ENCODE results near the gene RAET1L.

GRCh38 chr6:149990661-149991471, 34.5 kb downstream of the RAET1L start:
- no peak for TF ChIP-seq CTCF (conservative IDR thresholded peaks at IDR 0.05 in 1 of 2, IDR thresholded peaks at IDR 0.05 in 1 of 2; ENCODE audit: low read depth in 1 of 2, low read length in 2 of 2)
- TF ChIP-seq EZH2 (IDR thresholded peaks at IDR 0.05; ENCODE audit: low read length, missing control alignments): no peak

Measured in fibroblast of lung (primary cell).